HG03060 (cell line): Measurements from ENCODE around the gene PDE1C.

ENCODE experiments used
- ATAC-seq: cut with Tn5 transposase; IDR thresholded peaks from one replicate; pipeline ENCODE4 v1.9.1; 2021; ENCODE audit warnings: low read depth, moderate number of reproducible peaks; ENCODE audit not compliant: unreplicated experiment

PDE1C gene

GRCh38 chr7:31953432-31953831 is 116.8 kb downstream of the PDE1C start:
- ATAC-seq, result no peak

- no peak for ATAC-seq
Observed at GRCh38 chr7:31950091-31950755, 120.0 kb downstream of the PDE1C start.

- no peak for ATAC-seq
Observed at GRCh38 chr7:31948029-31948428, 122.2 kb downstream of the PDE1C start.

- ATAC-seq, result no peak
Observed at GRCh38 chr7:31940167-31940566, 130.0 kb downstream of the PDE1C start.

- no peak for ATAC-seq
Observed at GRCh38 chr7:31939076-31939475, 131.1 kb downstream of the PDE1C start.

GRCh38 chr7:31938650-31939049 is 131.6 kb downstream of the PDE1C start:
- no peak for ATAC-seq

- no peak for ATAC-seq
Observed at GRCh38 chr7:31937982-31938381, 132.2 kb downstream of the PDE1C start.

- ATAC-seq, result no peak
Observed at GRCh38 chr7:31935124-31936054, 134.8 kb downstream of the PDE1C start.

- ATAC-seq, result no peak
Observed at GRCh38 chr7:31934551-31934950, 135.7 kb downstream of the PDE1C start.

- ATAC-seq, result no peak
Observed at GRCh38 chr7:31933481-31933880, 136.7 kb downstream of the PDE1C start.

GRCh38 chr7:31926991-31927584 is 143.1 kb downstream of the PDE1C start:
- no peak for ATAC-seq

- ATAC-seq, result no peak
Observed at GRCh38 chr7:31925753-31926454, 144.3 kb downstream of the PDE1C start.

- ATAC-seq, result no peak
Observed at GRCh38 chr7:31924251-31924650, 146.0 kb downstream of the PDE1C start.

GRCh38 chr7:31922848-31923247 is 147.4 kb downstream of the PDE1C start:
- no peak for ATAC-seq

GRCh38 chr7:31921047-31921446 is 149.2 kb downstream of the PDE1C start:
- ATAC-seq, result no peak

GRCh38 chr7:31919678-31920369 is 150.4 kb downstream of the PDE1C start:
- no peak for ATAC-seq

GRCh38 chr7:31918706-31919393 is 151.4 kb downstream of the PDE1C start:
- ATAC-seq, result no peak

- no peak for ATAC-seq
Observed at GRCh38 chr7:31917256-31917655, 153.0 kb downstream of the PDE1C start.

GRCh38 chr7:31910191-31910590 is 160.0 kb downstream of the PDE1C start:
- no peak for ATAC-seq
